ENCODE results near the gene NWD2.

DNA sequence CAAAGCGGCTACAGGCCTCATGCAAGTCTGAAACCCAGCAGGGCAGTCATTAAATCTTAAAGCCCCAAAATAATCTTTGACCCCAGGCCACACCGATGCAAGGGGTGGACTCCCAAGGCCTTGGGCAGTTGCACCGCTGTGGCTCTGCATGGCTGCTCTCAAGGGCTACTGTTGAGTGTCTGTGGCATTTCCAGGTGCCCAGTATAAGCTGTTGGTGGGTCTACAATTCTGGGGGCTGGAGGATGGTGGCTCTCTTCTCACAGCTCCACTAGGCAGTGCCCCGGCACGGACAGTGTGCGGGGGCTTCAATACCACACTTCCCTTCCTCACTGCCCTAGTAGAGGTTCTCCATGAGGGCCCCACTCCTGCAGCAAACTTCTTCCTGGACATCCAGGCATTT is 60.1 kb downstream of the NWD2 start:
- TF ChIP-seq, protein P1, sequence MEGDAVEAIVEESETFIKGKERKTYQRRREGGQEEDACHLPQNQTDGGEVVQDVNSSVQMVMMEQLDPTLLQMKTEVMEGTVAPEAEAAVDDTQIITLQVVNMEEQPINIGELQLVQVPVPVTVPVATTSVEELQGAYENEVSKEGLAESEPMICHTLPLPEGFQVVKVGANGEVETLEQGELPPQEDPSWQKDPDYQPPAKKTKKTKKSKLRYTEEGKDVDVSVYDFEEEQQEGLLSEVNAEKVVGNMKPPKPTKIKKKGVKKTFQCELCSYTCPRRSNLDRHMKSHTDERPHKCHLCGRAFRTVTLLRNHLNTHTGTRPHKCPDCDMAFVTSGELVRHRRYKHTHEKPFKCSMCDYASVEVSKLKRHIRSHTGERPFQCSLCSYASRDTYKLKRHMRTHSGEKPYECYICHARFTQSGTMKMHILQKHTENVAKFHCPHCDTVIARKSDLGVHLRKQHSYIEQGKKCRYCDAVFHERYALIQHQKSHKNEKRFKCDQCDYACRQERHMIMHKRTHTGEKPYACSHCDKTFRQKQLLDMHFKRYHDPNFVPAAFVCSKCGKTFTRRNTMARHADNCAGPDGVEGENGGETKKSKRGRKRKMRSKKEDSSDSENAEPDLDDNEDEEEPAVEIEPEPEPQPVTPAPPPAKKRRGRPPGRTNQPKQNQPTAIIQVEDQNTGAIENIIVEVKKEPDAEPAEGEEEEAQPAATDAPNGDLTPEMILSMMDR (IDR thresholded peaks at IDR 0.05) = no peak
- no peak for TF ChIP-seq POLR2A (IDR thresholded peaks at IDR 0.05)
